SK-N-SH (cell line): ENCODE measurements around the gene ALX3. TPM values are rescaled to one million over a fixed set of nuclear protein-coding genes. Genes with fewer than 3 reads are reported as not detected.

Source experiments
- CTCF ChIA-PET: fragments of 300-600, 350-600 bp; formaldehyde crosslinking; extraction: SDS; loops from one replicate; lab custom pipeline; 2021; lab: Yijun Ruan, JAX
- POLR2A ChIA-PET: fragments of 350-600 bp; sonication (Branson Sonifier 250); formaldehyde crosslinking; extraction: SDS; loops from one replicate; lab custom pipeline; 2020; ENCODE audit warnings: antibody characterized with exemption, inconsistent platforms; lab: Yijun Ruan, JAX
- DNase-seq: peaks from one replicate; pipeline ENCODE4 v3.0.0; 2012
- H2AFZ ChIP-seq: fragments of 200-600 bp; sonication (generic); 2 replicates; pipeline ENCODE4 v1.8.1; 2016; ENCODE audit warnings: antibody characterized with exemption, mild to moderate bottlenecking, low read depth
- H3F3A ChIP-seq: fragments of 200-600 bp; sonication (generic); replicated peaks from 2 replicates; pipeline ENCODE3; 2016; ENCODE audit warnings: antibody characterized with exemption, mild to moderate bottlenecking; ENCODE audit not compliant: insufficient read depth
- H3K27ac ChIP-seq, 2 experiments: fragments of 200-500 bp in 1 of 2; fragments of 200-600 bp in 1 of 2; sonication (Bioruptor generic) in 1 of 2; sonication (generic), shearing (Covaris generic) in 1 of 2; 2 replicates each; pipeline versions ENCODE4 v1.5.1 to v1.6.1; 2014 to 2016; ENCODE audit warnings: low read depth in 2 of 2, inconsistent platforms in 1 of 2, low read length in 1 of 2, mild to moderate bottlenecking in 1 of 2, mixed read lengths in 1 of 2
- H3K27me3 ChIP-seq: fragments of 200-600 bp; sonication (generic), shearing (Covaris generic); 2 replicates; pipeline ENCODE4 v1.6.1; 2016; ENCODE audit warnings: mixed run types; ENCODE audit not compliant: insufficient read depth
- H3K36me3 ChIP-seq, 2 experiments: fragments of 200-500 bp in 1 of 2; fragments of 200-600 bp in 1 of 2; sonication (Bioruptor generic) in 1 of 2; sonication (generic) in 1 of 2; replicated peaks in 1 of 2; 2 replicates each; pipeline versions ENCODE3 to v1.5.1; 2014 to 2016; ENCODE audit warnings: low read length in 1 of 2, mild to moderate bottlenecking in 1 of 2; ENCODE audit not compliant: insufficient read depth in 2 of 2, control insufficient read depth in 1 of 2
- H3K4me1 ChIP-seq, 2 experiments: fragments of 200-500 bp in 1 of 2; fragments of 200-600 bp in 1 of 2; sonication (Bioruptor generic) in 1 of 2; sonication (generic), shearing (Covaris generic) in 1 of 2; 2 replicates each; pipeline versions ENCODE4 v1.5.1 to v1.6.1; 2014 to 2016; ENCODE audit warnings: low read depth in 1 of 2, low read length in 1 of 2, mixed run types in 1 of 2; ENCODE audit not compliant: insufficient read depth in 2 of 2, control insufficient read depth in 1 of 2
- H3K4me2 ChIP-seq: fragments of 200-600 bp; sonication (generic), shearing (Covaris generic); 2 replicates; pipeline ENCODE4 v1.6.1; 2017; ENCODE audit warnings: mixed run types
- H3K4me3 ChIP-seq, 2 experiments: fragments of 200-500 bp in 1 of 2; fragments of 200-600 bp in 1 of 2; sonication (Bioruptor generic) in 1 of 2; sonication (generic), shearing (Covaris generic) in 1 of 2; 2 replicates each; pipeline versions ENCODE4 v1.5.1 to v1.8.1; 2014 to 2016; ENCODE audit warnings: low read depth in 2 of 2, inconsistent platforms in 1 of 2, low read length in 1 of 2, mild to moderate bottlenecking in 1 of 2, mixed read lengths in 1 of 2, moderate library complexity in 1 of 2
- H3K79me2 ChIP-seq: fragments of 200-600 bp; sonication (generic); 2 replicates; pipeline ENCODE4 v1.8.1; 2017; ENCODE audit warnings: mild to moderate bottlenecking; ENCODE audit not compliant: insufficient read depth
- H3K9ac ChIP-seq: fragments of 200-600 bp; sonication (generic); 2 replicates; pipeline ENCODE4 v1.6.1; 2017; ENCODE audit warnings: mixed run types
- H3K9me2 ChIP-seq: fragments of 200-600 bp; sonication (generic); 2 replicates; pipeline ENCODE4 v1.6.1; 2017; ENCODE audit warnings: mixed run types
- H3K9me3 ChIP-seq: fragments of 200-600 bp; sonication (generic); 2 replicates; pipeline ENCODE4 v1.6.1; 2017; ENCODE audit warnings: mixed run types, mild to moderate bottlenecking, moderate library complexity
- H4K20me1 ChIP-seq: fragments of 200-600 bp; sonication (generic); 2 replicates; pipeline ENCODE4 v1.6.1; 2017; ENCODE audit warnings: mild to moderate bottlenecking, mixed run types; ENCODE audit not compliant: insufficient read depth
- CHD2 ChIP-seq: fragments of 150-350 bp; IDR thresholded peaks from 2 replicates; pipeline ENCODE4 v1.6.1; 2018; ENCODE audit warnings: low read length; ENCODE audit not compliant: partially characterized antibody
- ELF1 ChIP-seq: IDR thresholded peaks from 2 replicates; pipeline ENCODE4 v1.4.0; 2012
- EP300 ChIP-seq, 2 experiments: IDR thresholded peaks; 2 replicates each; pipeline versions ENCODE4 v1.4.0 to v1.6.1; 2012; ENCODE audit warnings: borderline replicate concordance in 1 of 2, low read depth in 1 of 2, low read length in 1 of 2
- FOSL2 ChIP-seq: IDR thresholded peaks from 2 replicates; pipeline ENCODE4 v1.4.0; 2012; ENCODE audit warnings: low read depth, mild to moderate bottlenecking, moderate library complexity, borderline replicate concordance
- FOXJ3 ChIP-seq: sonication (generic); formaldehyde crosslinking; IDR thresholded peaks from 2 replicates; pipeline ENCODE4 v1.5.1; 2020; ENCODE audit warnings: mild to moderate bottlenecking, missing genetic modification reagents
- FOXM1 ChIP-seq: IDR thresholded peaks from 2 replicates; pipeline ENCODE4 v1.4.0; 2012; ENCODE audit warnings: low read depth, mild to moderate bottlenecking
- GATA2 ChIP-seq: sonication (generic); formaldehyde crosslinking; IDR thresholded peaks from 2 replicates; pipeline ENCODE4 v1.5.0; 2020; ENCODE audit warnings: mild to moderate bottlenecking, missing genetic modification reagents
- NFIC ChIP-seq: IDR thresholded peaks from 2 replicates; pipeline ENCODE4 v1.4.0; 2012; ENCODE audit warnings: borderline replicate concordance
- POLR2AphosphoS5 ChIP-seq: IDR thresholded peaks from 2 replicates; pipeline ENCODE4 v1.6.1; 2012; ENCODE audit warnings: low read depth, low read length
- RCOR1 ChIP-seq: fragments of 150-350 bp; IDR thresholded peaks from 2 replicates; pipeline ENCODE4 v1.6.1; 2017; ENCODE audit warnings: antibody characterized with exemption, low read length
- RXRA ChIP-seq: IDR thresholded peaks from 2 replicates; pipeline ENCODE4 v1.4.0; 2012; ENCODE audit warnings: low read depth, mild to moderate bottlenecking, borderline replicate concordance
- SMC3 ChIP-seq: IDR thresholded peaks from 2 replicates; pipeline ENCODE4 v1.6.1; 2012; ENCODE audit warnings: low read depth, low read length, improper control_type of control experiment
- TCF12 ChIP-seq: IDR thresholded peaks from 2 replicates; pipeline ENCODE4 v1.4.0; 2012
- TEAD4 ChIP-seq: IDR thresholded peaks from 2 replicates; pipeline ENCODE4 v1.4.0; 2012; ENCODE audit warnings: mild to moderate bottlenecking, borderline replicate concordance; ENCODE audit not compliant: insufficient read depth
- WGBS: methylation state at CpG from one replicate; pipeline ENCODE4 v1.1.6; 2017; ENCODE audit warnings: low lambda C conversion rate; 5-methylcytosine and 5-hydroxymethylcytosine counted together
- polyA plus RNA-seq, 3 experiments: library from polyadenylated mRNA; depleted of rRNA; stranded (reverse); fragments of >200 nt; gene quantifications; 2 replicates each; pipeline ENCODE4 v1.2.3, GENCODE V29; 2012
- TF ChIP-seq, protein P1 (sequence below): fragments of 150-350 bp; IDR thresholded peaks from 2 replicates; pipeline ENCODE4 v1.6.1; 2016; ENCODE audit warnings: mild to moderate bottlenecking, low read depth, low read length
- TF ChIP-seq, protein P2 (sequence below): IDR thresholded peaks from 2 replicates; pipeline ENCODE4; 2012
- TF ChIP-seq, protein P3 (sequence below): IDR thresholded peaks from 2 replicates; pipeline ENCODE4 v1.4.0; 2012; ENCODE audit warnings: low read depth, borderline replicate concordance

The ALX3 gene
- polyA plus RNA-seq, 1 of the 3 experiments (the other 2 are of a cell fraction) = not detected

DNA sequence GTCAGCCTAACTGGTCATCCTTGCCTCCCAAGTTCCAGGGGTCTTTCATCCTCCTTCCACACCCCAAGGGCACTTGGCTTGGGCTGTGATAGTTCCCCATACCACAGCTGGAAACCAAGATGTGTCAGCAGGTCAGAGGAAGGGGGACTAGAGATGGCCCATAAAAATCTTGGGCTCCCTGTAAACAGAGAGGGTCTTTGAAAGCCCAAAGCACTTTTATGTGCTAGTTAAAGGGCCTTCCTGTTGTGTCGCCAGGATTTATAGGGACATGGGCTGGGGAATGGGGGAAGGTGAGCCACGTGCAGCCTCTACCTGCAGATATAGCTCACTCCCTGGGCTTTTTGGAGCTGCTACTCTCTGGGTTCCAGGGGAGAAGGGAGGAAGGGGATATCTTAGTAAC, 29.9 kb upstream of the ALX3 start:
- Histone ChIP-seq H3K36me3 (no peaks in the 10 kb centered on the region), H2AFZ (no peak overlapping the region), H3K4me1 (peaks cover 4 to 65% of the 10 kb centered on the region in 2 experiments; a peak in 3 of 4 replicates), H3K4me2 (no peak overlapping the region), H3K27ac (no peak overlapping the region; a peak in 1 of 4 replicates), H3K4me3 (no peak overlapping the region), H3K27me3 (no peaks in the 10 kb centered on the region), H3K9me3 (no peaks in the 10 kb centered on the region), H3K9me2 (no peaks in the 10 kb centered on the region), H3F3A (no peaks in the 10 kb centered on the region), H3K79me2 (no peaks in the 10 kb centered on the region), H4K20me1 (no peaks in the 10 kb centered on the region), H3K9ac (no peak overlapping the region)
- TF ChIP-seq SMC3 (no peak), RCOR1 (no peak), POLR2AphosphoS5 (no peak), RXRA (no peak), NFIC (no peak), FOSL2 (no peak), ELF1 (no peak)
- TF ChIP-seq, protein P1, sequence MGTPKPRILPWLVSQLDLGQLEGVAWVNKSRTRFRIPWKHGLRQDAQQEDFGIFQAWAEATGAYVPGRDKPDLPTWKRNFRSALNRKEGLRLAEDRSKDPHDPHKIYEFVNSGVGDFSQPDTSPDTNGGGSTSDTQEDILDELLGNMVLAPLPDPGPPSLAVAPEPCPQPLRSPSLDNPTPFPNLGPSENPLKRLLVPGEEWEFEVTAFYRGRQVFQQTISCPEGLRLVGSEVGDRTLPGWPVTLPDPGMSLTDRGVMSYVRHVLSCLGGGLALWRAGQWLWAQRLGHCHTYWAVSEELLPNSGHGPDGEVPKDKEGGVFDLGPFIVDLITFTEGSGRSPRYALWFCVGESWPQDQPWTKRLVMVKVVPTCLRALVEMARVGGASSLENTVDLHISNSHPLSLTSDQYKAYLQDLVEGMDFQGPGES = no peak
- TF ChIP-seq, protein P2, sequence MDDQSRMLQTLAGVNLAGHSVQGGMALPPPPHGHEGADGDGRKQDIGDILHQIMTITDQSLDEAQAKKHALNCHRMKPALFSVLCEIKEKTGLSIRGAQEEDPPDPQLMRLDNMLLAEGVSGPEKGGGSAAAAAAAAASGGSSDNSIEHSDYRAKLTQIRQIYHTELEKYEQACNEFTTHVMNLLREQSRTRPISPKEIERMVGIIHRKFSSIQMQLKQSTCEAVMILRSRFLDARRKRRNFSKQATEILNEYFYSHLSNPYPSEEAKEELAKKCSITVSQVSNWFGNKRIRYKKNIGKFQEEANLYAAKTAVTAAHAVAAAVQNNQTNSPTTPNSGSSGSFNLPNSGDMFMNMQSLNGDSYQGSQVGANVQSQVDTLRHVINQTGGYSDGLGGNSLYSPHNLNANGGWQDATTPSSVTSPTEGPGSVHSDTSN = no peak
- ChIA-PET CTCF (interaction anchor here (1.7 to 51.7 kb wide), 5 partner anchors 11 to 212 kb away, joined by 4 to 1768 read pairs (median 15); partner anchors contain the start of gene STRIP1), POLR2A (interaction anchor here (1.3 to 2.0 kb wide), 4 partner anchors 41 to 53 kb away, joined by 3 to 5 read pairs (median 4); no protein-coding TSS in a partner anchor)
- WGBS = 68% methylated on average over 2 of the region's 2 CpGs
- DNase-seq = no peak

DNA sequence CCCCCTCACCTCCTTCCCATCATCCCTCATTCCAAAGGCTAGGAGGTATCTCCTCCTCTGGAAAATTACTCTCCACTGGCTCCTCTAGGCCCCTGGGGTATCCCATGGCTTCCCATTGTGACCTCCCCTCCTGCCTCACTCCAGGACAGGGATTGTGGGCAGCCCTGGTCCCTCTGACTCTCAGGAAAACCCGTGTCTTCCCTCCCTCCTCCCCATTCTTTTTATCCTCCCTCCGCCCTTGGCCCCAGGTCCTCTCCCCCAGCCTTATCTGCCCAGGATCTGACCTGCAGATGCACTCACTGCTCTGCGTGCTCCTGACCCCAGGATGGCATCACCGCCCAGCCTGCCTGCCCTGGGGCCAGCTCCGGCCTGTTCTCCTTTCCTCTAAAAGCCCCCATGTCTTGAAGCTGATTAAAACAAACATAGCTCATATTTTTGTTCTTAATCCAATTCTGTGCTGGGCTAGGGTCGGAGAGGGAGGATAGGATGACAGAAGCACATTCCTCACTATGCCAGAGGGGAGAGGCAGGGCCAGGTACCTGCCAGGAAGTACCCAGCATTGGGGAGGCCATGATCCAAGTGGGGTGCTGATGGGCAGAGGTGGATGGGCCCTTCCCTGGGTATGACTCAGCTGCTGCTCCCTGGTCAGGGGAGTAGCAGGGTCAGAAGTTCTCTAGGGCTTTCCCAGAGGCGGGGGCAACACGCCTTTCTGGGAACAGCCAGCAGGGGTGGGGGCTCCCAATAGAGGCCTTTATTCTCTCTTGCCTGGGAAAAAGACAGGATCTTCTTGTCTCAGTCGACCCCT, 28.0 kb upstream of the ALX3 start:
- Histone ChIP-seq H3K27ac (peak overlapping the region in 1 of 2 experiments; percentile 82; a peak in 2 of 4 replicates), H3K36me3 (no peaks in the 10 kb centered on the region), H3K9me3 (no peaks in the 10 kb centered on the region), H3K9me2 (no peaks in the 10 kb centered on the region), H3K9ac (no peak overlapping the region), H3F3A (no peaks in the 10 kb centered on the region), H3K27me3 (no peaks in the 10 kb centered on the region), H3K4me1 (peaks cover 4 to 82% of the 10 kb centered on the region in 2 experiments; a peak in 3 of 4 replicates), H3K79me2 (no peaks in the 10 kb centered on the region), H4K20me1 (no peaks in the 10 kb centered on the region), H2AFZ (no peak overlapping the region), H3K4me3 (no peak overlapping the region), H3K4me2 (no peak overlapping the region; the same call in 1 of the 2 replicates)
- TF ChIP-seq GATA2 (CRISPR knock-in tag) = peak; percentile 98
- TF ChIP-seq FOXJ3 (CRISPR knock-in tag) = peak; percentile 70; the same call in 1 of the 2 replicates
- peak in 1 of 2 experiments; percentile 82; a peak in 2 of 4 replicates for TF ChIP-seq EP300 (IDR thresholded peaks at IDR 0.05; ENCODE audit: borderline replicate concordance in 1 of 2, low read depth in 1 of 2, low read length in 1 of 2)
- TF ChIP-seq FOXM1 = no peak
- no peak for TF ChIP-seq TEAD4
- TF ChIP-seq, protein P3, sequence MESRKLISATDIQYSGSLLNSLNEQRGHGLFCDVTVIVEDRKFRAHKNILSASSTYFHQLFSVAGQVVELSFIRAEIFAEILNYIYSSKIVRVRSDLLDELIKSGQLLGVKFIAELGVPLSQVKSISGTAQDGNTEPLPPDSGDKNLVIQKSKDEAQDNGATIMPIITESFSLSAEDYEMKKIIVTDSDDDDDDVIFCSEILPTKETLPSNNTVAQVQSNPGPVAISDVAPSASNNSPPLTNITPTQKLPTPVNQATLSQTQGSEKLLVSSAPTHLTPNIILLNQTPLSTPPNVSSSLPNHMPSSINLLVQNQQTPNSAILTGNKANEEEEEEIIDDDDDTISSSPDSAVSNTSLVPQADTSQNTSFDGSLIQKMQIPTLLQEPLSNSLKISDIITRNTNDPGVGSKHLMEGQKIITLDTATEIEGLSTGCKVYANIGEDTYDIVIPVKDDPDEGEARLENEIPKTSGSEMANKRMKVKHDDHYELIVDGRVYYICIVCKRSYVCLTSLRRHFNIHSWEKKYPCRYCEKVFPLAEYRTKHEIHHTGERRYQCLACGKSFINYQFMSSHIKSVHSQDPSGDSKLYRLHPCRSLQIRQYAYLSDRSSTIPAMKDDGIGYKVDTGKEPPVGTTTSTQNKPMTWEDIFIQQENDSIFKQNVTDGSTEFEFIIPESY = no peak
- no peak for TF ChIP-seq POLR2AphosphoS5
- TF ChIP-seq RXRA = peak; percentile 80
- peak; percentile 57 for TF ChIP-seq CHD2
- TF ChIP-seq TCF12 = peak; percentile 11; the same call in 1 of the 2 replicates
- peak; percentile 73 for DNase-seq
- POLR2A ChIA-PET = interaction anchor here (1.4 to 1.5 kb wide), 2 partner anchors 10 to 32 kb away, joined by 3 read pairs; no protein-coding TSS in a partner anchor
- CTCF ChIA-PET = interaction anchor here (0.8 to 51.7 kb wide), 8 partner anchors 7 to 362 kb away, joined by 3 to 1768 read pairs (median 4); partner anchors contain the start of gene STRIP1
- 27% methylated on average over 7 of the region's 9 CpGs for WGBS
